Spleen (tissue), 11 donors: ENCODE measurements around the gene SOD1. TPM values are rescaled to one million over a fixed set of nuclear protein-coding genes. Genes with fewer than 3 reads are reported as not detected.

ENCODE experiments used
- polyA plus RNA-seq, 3 donors: library from polyadenylated mRNA; stranded (reverse); fragments of 200-250 nt; gene quantifications; one replicate each; pipeline ENCODE4 v1.2.1, GENCODE V29; 2013
- small RNA-seq, 4 donors: library from RNA; depleted of rRNA; stranded (forward); fragments of <200 nt; gene quantifications; one replicate each; pipeline ENCODE3, GENCODE V24; 2016
- total RNA-seq, 7 donors: library from RNA; depleted of rRNA in 3 of 7; stranded (reverse); fragments of >200 nt in 3 of 7; fragmentation: NEBNext Ultra II Directional in 4 of 7; extraction: Animal tissue kit (Norgen Biotek cat#: 25700) in 4 of 7; gene quantifications; one replicate each; pipeline versions ENCODE4 v1.1.0 to v1.2.1, GENCODE V29; 2016 to 2021
- donor health status: healthy with polysubstance abuse.
- donor health status: DM: no; HTN: no; CAD: no; lungs with moderate emphysema.
- donor health status: DM: no; HTN: no; CAD: no.
- donor health status: Bipolar disorder and iron deficiency.
- donor health status: healthy.
- donor health status: DM: no; HTN: no; CAD: no.
- donor health status: DM: yes; HTN: yes; CAD: no.

The SOD1 gene
- total and polyA plus RNA-seq, 10 donors = 81.9 to 255 (median 128) TPM

Small RNA genes lying within 50 kb of the gene (small RNA-seq; reads per million reads assigned to genes)
- gene RF01241 = 0 reads per million in 4 donors

Other genes with a start within 250 kb of the SOD1 start
- 10 to 100 TPM; 28.2 to 48.4 (median 38.9) TPM for gene SCAF4, start 72.4 kb downstream of the SOD1 start, total RNA-seq
- 10 to 100 TPM; 10.1 to 14.5 (median 10.2) TPM for gene SCAF4, start 72.4 kb downstream of the SOD1 start, polyA plus RNA-seq
- under 1 TPM in 5 of 7 donors, not detected in 2; 0.09 to 0.41 (median 0.14) TPM for gene HUNK, start 213.3 kb downstream of the SOD1 start, total RNA-seq
- under 1 TPM in 2 of 3 donors, not detected in 1; 0.06 to 0.16 TPM for gene HUNK, start 213.3 kb downstream of the SOD1 start, polyA plus RNA-seq